ENCODE results near the gene PCK2. TPM values are rescaled to one million over a fixed set of nuclear protein-coding genes. Genes with fewer than 3 reads are reported as not detected.

PCK2 gene
- total and polyA plus RNA-seq, 2 of the 13 experiments (the other 11 are each of a cell fraction or from before 2014, with no cell fraction given), result 129 to 272 TPM

- TF ChIP-seq ZNF350 (CRISPR knock-in tag; IDR thresholded peaks at IDR 0.05; ENCODE audit: borderline replicate concordance, low read depth) (peak; percentile 97), FOXJ3 (CRISPR knock-in tag; IDR thresholded peaks at IDR 0.05; ENCODE audit: borderline replicate concordance) (peak; percentile 84), ZNF205 (CRISPR knock-in tag; IDR thresholded peaks at IDR 0.05) (peak; percentile 97), HDAC2 (CRISPR knock-in tag; IDR thresholded peaks at IDR 0.05) (peak; percentile 98), SOX13 (IDR thresholded peaks at IDR 0.05) (peak; percentile 74), SOX13 (CRISPR knock-in tag; conservative IDR thresholded peaks at IDR 0.05 in 1 of 2, IDR thresholded peaks at IDR 0.05 in 1 of 2) (peak; percentile 82 to 96), ZNF629 (CRISPR knock-in tag; conservative IDR thresholded peaks at IDR 0.05) (peak; percentile 2; the same call in 1 of the 2 replicates), CSRNP2 (CRISPR knock-in tag; conservative IDR thresholded peaks at IDR 0.05; ENCODE audit: low read depth) (no peak), SSRP1 (CRISPR knock-in tag; IDR thresholded peaks at IDR 0.05) (peak; percentile 100), RBM39 (IDR thresholded peaks at IDR 0.05; ENCODE audit: low read depth, low read length, poor library complexity, severe bottlenecking) (peak; percentile 87), TCF12 (IDR thresholded peaks at IDR 0.05) (no peak), TCF12 (CRISPR knock-in tag; IDR thresholded peaks at IDR 0.05) (peak; percentile 96; the same call in 1 of the 2 replicates), RBAK (CRISPR knock-in tag; IDR thresholded peaks at IDR 0.05) (peak; percentile 90), ARID5B (CRISPR knock-in tag; IDR thresholded peaks at IDR 0.05) (peak; percentile 92)
- TF ChIP-seq, protein P1, sequence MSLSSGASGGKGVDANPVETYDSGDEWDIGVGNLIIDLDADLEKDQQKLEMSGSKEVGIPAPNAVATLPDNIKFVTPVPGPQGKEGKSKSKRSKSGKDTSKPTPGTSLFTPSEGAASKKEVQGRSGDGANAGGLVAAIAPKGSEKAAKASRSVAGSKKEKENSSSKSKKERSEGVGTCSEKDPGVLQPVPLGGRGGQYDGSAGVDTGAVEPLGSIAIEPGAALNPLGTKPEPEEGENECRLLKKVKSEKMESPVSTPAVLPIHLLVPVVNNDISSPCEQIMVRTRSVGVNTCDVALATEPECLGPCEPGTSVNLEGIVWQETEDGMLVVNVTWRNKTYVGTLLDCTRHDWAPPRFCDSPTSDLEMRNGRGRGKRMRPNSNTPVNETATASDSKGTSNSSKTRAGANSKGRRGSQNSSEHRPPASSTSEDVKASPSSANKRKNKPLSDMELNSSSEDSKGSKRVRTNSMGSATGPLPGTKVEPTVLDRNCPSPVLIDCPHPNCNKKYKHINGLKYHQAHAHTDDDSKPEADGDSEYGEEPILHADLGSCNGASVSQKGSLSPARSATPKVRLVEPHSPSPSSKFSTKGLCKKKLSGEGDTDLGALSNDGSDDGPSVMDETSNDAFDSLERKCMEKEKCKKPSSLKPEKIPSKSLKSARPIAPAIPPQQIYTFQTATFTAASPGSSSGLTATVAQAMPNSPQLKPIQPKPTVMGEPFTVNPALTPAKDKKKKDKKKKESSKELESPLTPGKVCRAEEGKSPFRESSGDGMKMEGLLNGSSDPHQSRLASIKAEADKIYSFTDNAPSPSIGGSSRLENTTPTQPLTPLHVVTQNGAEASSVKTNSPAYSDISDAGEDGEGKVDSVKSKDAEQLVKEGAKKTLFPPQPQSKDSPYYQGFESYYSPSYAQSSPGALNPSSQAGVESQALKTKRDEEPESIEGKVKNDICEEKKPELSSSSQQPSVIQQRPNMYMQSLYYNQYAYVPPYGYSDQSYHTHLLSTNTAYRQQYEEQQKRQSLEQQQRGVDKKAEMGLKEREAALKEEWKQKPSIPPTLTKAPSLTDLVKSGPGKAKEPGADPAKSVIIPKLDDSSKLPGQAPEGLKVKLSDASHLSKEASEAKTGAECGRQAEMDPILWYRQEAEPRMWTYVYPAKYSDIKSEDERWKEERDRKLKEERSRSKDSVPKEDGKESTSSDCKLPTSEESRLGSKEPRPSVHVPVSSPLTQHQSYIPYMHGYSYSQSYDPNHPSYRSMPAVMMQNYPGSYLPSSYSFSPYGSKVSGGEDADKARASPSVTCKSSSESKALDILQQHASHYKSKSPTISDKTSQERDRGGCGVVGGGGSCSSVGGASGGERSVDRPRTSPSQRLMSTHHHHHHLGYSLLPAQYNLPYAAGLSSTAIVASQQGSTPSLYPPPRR (CRISPR knock-in tag; IDR thresholded peaks at IDR 0.05; ENCODE audit: borderline replicate concordance), result peak; percentile 95
- TF ChIP-seq, protein P2, sequence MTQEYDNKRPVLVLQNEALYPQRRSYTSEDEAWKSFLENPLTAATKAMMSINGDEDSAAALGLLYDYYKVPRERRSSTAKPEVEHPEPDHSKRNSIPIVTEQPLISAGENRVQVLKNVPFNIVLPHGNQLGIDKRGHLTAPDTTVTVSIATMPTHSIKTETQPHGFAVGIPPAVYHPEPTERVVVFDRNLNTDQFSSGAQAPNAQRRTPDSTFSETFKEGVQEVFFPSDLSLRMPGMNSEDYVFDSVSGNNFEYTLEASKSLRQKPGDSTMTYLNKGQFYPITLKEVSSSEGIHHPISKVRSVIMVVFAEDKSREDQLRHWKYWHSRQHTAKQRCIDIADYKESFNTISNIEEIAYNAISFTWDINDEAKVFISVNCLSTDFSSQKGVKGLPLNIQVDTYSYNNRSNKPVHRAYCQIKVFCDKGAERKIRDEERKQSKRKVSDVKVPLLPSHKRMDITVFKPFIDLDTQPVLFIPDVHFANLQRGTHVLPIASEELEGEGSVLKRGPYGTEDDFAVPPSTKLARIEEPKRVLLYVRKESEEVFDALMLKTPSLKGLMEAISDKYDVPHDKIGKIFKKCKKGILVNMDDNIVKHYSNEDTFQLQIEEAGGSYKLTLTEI (CRISPR knock-in tag; conservative IDR thresholded peaks at IDR 0.05), result no peak
Observed at GRCh38 chr14:24095271-24096068, 1.4 kb downstream of the PCK2 start (continued).
